Activated CD8-positive, alpha-beta memory T cell treated with anti-CD3 and anti-CD28 coated beads, Interleukin-2, amount 50 U/mL, for 48 hours (primary cell): ENCODE data around the gene KIAA0825.

ENCODE experiments used
- DNase-seq: peaks from one replicate; pipeline ENCODE4 v3.0.0-alpha.2; 2020

Gene KIAA0825

GRCh38 chr5:94433397-94434163, 184.8 kb downstream of the KIAA0825 start:
- DNase-seq, result no peak

- DNase-seq, result no peak
Measured at GRCh38 chr5:94432499-94432898, 185.9 kb downstream of the KIAA0825 start.

GRCh38 chr5:94431696-94432095, 186.7 kb downstream of the KIAA0825 start:
- no peak for DNase-seq

- DNase-seq, result no peak
Measured at GRCh38 chr5:94429566-94429965, 188.8 kb downstream of the KIAA0825 start.

GRCh38 chr5:94425396-94425795, 193.0 kb downstream of the KIAA0825 start:
- no peak for DNase-seq

- DNase-seq, result no peak
Measured at GRCh38 chr5:94423411-94423810, 195.0 kb downstream of the KIAA0825 start.

- DNase-seq, result no peak
Measured at GRCh38 chr5:94422812-94423211, 195.6 kb downstream of the KIAA0825 start.

GRCh38 chr5:94420885-94421284, 197.5 kb downstream of the KIAA0825 start:
- DNase-seq, result no peak

- DNase-seq, result no peak
Measured at GRCh38 chr5:94415798-94416197, 202.6 kb downstream of the KIAA0825 start.

GRCh38 chr5:94409440-94409839, 209.0 kb downstream of the KIAA0825 start:
- no peak for DNase-seq

- no peak for DNase-seq
Measured at GRCh38 chr5:94407023-94407422, 211.4 kb downstream of the KIAA0825 start.

- DNase-seq, result no peak
Measured at GRCh38 chr5:94403483-94403882, 214.9 kb downstream of the KIAA0825 start.

- DNase-seq, result no peak
Measured at GRCh38 chr5:94402096-94402495, 216.3 kb downstream of the KIAA0825 start.

GRCh38 chr5:94397508-94397907, 220.9 kb downstream of the KIAA0825 start:
- no peak for DNase-seq

GRCh38 chr5:94396687-94397086, 221.7 kb downstream of the KIAA0825 start:
- DNase-seq, result no peak

- DNase-seq, result no peak
Measured at GRCh38 chr5:94395468-94395867, 222.9 kb downstream of the KIAA0825 start.

- no peak for DNase-seq
Measured at GRCh38 chr5:94391996-94392395, 226.4 kb downstream of the KIAA0825 start.

GRCh38 chr5:94389515-94389899, 228.9 kb downstream of the KIAA0825 start:
- no peak for DNase-seq

- DNase-seq, result no peak
Measured at GRCh38 chr5:94388773-94389514, 229.5 kb downstream of the KIAA0825 start.

- no peak for DNase-seq
Measured at GRCh38 chr5:94385767-94386166, 232.6 kb downstream of the KIAA0825 start.

- no peak for DNase-seq
Measured at GRCh38 chr5:94378062-94378461, 240.3 kb downstream of the KIAA0825 start.

GRCh38 chr5:94376672-94377345, 241.6 kb downstream of the KIAA0825 start:
- no peak for DNase-seq

- no peak for DNase-seq
Measured at GRCh38 chr5:94375801-94376200, 242.6 kb downstream of the KIAA0825 start.

GRCh38 chr5:94374336-94374735, 244.1 kb downstream of the KIAA0825 start:
- DNase-seq, result no peak
